Coronary artery (tissue), 2 donors: Measurements from ENCODE around the gene GBGT1.

Source experiments
- DNase-seq: peaks from one replicate; pipeline ENCODE4 v3.0.0-alpha.2; 2017; ENCODE audit warnings: low spot score
- H3K27ac ChIP-seq, 2 donors: fragments of 200-600 bp; sonication (generic); one replicate each; pipeline ENCODE4 v1.5.1; 2016 to 2019
- H3K4me3 ChIP-seq: fragments of 200-600 bp; sonication (generic); 2 replicates; pipeline ENCODE4 v1.5.1; 2016; ENCODE audit warnings: mild to moderate bottlenecking, moderate library complexity
- TF ChIP-seq, protein P1 (sequence below): fragments of 200-600 bp; sonication (generic); IDR thresholded peaks from one replicate; pipeline ENCODE4 v1.5.1; 2019; ENCODE audit warnings: antibody characterized with exemption

Gene GBGT1

DNA sequence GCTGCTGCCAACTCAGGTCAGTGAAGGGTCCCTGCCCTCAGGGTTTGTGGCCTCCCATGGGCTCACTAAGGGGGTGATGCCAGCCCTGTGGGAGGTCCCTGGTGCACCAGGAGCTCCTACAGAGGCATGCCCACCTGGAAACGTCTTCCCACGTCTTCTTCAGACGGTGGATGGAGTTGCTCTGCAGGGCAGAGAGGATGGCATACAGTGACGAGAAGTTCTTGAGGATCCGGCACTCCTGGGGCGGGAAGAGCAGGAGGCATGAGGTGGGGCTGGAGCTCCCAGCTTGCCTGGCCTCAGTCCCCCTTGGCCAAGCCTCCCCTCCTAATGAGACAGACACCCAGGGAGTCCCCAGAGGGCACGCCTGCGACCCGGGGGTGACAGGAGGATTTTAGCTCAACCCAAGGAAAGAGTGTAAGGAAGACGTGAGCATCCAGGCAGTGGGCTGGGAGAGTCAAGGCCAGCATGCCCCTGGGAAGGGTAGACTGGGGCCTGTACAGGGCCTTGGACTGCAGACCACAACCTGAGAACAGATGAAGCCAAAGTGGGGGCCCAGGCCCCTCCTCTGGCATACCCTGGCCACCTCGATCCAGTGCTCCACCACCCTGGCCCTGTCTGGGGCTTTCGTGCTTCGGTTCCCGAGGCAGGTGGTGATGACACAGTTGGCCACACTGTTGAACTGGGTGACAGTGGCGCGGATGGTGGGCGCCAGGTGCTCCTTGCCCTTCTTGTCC, 57.0 kb downstream of the GBGT1 start:
- TF ChIP-seq, protein P1, sequence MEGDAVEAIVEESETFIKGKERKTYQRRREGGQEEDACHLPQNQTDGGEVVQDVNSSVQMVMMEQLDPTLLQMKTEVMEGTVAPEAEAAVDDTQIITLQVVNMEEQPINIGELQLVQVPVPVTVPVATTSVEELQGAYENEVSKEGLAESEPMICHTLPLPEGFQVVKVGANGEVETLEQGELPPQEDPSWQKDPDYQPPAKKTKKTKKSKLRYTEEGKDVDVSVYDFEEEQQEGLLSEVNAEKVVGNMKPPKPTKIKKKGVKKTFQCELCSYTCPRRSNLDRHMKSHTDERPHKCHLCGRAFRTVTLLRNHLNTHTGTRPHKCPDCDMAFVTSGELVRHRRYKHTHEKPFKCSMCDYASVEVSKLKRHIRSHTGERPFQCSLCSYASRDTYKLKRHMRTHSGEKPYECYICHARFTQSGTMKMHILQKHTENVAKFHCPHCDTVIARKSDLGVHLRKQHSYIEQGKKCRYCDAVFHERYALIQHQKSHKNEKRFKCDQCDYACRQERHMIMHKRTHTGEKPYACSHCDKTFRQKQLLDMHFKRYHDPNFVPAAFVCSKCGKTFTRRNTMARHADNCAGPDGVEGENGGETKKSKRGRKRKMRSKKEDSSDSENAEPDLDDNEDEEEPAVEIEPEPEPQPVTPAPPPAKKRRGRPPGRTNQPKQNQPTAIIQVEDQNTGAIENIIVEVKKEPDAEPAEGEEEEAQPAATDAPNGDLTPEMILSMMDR, result no peak
- DNase-seq, result peak; percentile 67
- Histone ChIP-seq H3K27ac (no peak overlapping the region), H3K4me3 (no peak overlapping the region)

DNA sequence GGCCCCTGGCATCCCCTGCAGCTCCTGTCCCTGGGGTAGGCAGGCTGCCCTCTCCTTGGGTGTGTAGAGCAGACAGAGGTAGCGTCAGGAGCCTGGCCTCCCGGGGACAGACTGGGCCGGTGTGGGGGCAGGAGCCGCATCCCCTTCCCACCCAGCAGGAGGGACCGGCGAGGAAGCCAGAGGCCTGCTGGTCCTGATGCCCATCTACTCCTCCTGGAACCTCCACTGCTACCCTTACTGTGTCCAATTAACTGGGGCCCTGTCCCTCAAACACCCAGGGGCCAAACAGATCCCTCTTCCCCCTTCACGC, 58.3 kb downstream of the GBGT1 start:
- H3K4me3 ChIP-seq, result no peak overlapping the region
- TF ChIP-seq, protein P1, result no peak
- DNase-seq, result peak; percentile 71
- H3K27ac ChIP-seq, result no peak overlapping the region

DNA sequence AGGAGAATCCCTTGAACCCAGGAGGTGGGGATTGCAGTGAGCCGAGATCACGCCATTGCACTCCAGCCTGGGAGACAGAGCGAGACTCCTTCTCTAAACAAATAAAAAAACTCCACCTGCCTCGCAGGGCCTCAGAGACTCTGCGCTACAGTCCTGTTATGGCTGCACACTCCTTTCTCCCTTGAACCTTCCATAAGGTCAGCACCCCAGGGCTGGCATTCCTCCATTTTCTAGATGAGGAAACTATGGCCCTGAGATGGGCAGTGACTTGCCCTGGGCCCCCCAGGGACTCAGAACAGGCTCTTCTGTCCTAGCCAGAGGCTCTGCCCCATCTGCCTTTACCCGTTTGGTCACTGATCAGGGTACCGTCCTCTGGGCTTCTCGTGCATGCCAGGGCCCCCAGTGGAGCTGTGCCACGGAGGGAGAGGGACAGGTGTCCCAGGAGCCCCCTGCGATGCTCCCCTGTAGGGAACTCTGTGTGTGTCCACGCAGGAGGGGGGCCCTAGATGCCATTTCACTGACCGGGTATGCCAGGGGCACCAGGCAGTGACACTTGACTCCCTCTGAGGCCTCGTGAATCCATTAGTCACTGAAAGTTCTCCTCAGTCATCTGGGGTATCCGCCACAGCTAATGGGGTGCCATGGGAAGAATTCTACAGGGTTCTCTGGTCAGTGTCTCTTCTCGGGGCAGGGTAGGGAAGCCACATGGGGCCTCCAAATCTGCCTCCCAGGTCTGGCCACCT, 58.8 kb downstream of the GBGT1 start:
- TF ChIP-seq, protein P1, result no peak
- DNase-seq, result peak; percentile 68
- Histone ChIP-seq H3K4me3 (no peak overlapping the region), H3K27ac (no peak overlapping the region)

DNA sequence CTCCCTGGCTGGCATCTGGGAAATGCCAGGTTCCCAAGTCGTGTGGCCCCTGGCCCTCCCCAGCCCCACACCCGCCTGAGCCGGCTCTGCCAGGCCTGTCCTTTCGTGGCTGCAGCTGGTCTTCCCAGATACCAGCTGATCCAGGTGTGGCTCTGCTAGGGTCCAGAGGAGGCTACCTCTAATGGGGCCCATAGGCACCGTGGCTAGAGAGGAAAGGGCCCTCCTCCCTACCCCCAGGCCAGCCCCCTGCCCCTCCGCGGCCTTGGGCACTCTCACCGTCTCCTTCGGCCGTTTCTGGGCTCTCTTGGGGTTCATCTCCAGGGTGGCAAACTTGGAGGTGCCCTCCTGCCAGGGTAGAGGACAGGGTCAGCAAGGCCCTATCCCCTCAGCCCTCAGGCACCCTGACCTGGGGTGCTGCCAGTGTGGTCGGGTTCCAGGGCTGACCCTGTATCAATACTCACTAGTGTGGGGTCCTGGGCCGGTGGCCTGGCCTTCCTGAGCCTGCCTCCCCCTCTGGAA, 59.7 kb downstream of the GBGT1 start:
- Histone ChIP-seq H3K27ac (no peak overlapping the region), H3K4me3 (no peak overlapping the region)
- DNase-seq, result peak; percentile 72
- TF ChIP-seq, protein P1, result no peak

DNA sequence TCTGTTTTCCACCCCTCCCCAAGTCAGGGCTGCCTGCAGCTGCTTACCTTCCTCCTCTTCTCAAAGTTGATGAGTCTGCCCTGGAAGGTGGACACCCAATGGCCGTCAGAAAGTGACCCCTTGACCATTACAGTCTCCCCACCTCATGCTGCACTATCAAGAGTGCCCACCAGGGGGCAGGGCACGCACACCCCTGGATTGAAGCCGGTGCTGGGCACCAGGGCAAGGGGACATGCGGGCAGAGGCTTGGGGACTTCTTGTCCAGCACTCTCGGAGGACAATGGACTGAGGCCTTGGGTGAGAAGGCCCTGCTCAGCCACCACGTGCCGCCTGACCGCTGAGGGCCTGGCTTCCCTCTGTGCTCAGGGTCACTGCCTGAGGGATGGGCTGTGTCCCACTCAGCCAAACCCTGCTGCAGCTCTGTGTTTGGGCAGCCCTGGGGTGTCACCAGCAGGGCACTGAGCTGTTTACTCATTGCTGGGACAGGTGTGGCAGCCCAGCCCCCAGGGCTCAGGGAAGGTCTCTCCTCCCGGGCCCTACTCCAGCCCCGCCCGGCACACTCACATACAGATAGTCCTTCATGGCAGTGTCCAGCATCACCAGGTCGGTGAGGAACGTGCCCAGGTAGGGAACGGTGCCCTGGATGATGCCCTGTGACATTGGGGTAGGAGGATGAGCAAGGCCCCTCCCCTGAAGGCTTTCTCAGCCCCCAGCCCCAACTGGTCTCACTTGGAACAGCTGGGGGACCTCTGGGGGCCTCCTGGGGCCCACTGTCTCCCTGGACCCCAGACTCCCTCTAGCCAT, 60.3 kb downstream of the GBGT1 start:
- Histone ChIP-seq H3K4me3 (no peak overlapping the region), H3K27ac (peak overlapping the region in 1 of 2 donors; percentile 31)
- TF ChIP-seq, protein P1, result peak; percentile 97
- peak; percentile 80 for DNase-seq
